ENCODE measurements around the gene USP20.
A peak's percentile ranks its signal among the peaks of the same experiment; 100 is the strongest.
"Not testable (repeated sequence)": the region's sequence is repeated elsewhere in the genome, so short reads cannot be mapped to it uniquely, and the experiment has no call there.

Gene USP20

DNA sequence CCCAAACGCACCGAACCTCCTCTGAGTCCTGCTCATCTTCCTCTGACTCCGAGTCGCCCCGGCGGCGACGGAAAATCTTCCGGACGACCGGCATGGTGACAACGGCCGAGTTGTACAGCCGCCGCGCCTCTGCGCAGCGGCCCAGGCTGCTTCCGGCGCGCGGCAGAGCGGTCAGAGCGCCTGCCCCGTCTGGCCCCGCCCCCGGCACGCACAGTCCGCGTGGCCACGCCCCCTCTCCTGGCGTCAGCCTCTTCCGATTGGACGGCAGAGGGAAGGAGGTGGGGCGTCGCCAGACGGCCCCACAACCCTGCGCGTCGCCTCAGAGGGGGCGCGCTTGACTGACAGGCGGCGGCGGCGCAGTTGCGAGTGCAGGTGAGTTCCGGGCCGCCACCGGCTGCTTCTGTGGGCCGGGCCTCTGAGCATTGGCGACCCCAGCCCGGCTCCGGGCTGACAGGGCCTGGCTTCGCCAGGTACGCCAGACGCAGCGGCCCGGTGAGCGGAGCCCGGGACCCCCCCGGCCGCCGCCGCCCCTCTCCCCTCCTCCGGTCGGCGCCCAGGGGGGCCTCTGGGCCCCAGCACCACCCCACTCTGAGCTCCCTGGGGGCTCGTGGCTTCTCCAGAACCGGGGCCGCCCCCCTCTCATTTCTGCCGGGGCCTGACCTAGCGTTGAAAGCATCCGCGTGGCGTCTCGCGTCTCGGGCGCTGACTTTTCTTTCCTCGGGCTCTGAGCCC is at the start of gene USP20, which contains the start of gene C9orf78:
USP20 (plus strand) TSS at position 331 of the 732 bp plus-strand sequence. CDS start 17,098 bp downstream, outside the sequence.
C9orf78 (minus strand) TSS at position 148 of the 732 bp plus-strand sequence; CDS start at position 94, 54 bp downstream.
- peak; percentile 95 for DNase-seq

- no peak for DNase-seq
Observed at GRCh38 chr9:129785866-129786265, 49.4 kb upstream of the USP20 start.

DNA sequence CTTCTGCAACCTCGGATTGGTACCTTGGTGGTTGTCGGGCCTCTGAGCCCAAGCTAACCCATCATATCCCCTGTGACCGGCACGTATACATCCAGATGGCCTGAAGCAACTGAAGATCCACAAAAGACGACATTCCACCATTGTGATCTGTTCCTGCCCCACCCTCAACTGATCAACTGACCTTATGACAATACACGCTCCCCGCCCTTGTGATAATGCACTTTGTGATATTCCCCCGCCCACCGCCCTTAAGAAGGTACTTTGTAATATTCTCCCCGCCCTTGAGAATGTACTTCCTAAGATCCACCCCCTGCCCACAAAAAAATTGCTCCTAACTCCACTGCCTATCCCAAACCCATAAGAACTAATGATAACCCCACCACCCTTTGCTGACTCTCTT is 48.8 kb upstream of the USP20 start:
- no peak for DNase-seq

DNA sequence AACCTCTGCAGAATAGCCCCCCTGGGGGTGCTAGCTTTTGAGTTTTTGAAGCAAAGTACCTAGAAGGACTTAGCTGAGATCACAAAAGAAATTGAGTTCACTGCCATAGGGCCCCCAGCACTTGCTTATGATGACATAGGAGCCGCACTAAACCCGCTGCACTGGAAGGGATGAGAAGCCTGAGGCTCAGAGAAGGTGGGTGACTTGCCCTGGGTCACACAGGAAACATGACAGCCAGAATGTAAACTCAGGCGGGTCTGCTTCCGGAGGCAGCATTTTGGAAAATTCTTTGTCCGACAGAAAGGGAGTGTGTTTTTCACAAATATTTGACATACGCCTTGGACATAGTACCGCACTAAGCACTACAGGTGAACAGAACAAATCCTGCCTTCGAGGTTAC is 40.7 kb upstream of the USP20 start:
- DNase-seq: no peak

- not testable (repeated sequence) for DNase-seq
Observed at GRCh38 chr9:129796029-129796428, 39.2 kb upstream of the USP20 start.

DNA sequence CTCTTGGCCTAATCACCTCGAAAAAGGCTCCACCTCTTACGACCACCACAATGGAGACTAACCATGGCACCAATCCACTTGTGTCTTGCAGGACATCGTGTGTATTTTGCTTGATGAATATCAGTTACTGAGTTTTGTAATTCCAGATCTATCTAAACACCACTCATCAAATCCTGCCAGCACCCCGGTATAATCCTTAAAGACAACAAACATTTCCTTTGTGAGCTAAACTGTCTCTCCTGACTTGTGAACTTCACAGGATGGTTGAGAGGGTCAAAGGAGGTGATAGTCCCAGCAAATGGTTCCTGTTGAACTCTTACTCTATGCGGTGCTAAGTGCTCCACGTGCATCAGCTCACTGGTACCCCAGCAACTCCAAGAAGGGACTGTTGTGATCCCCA is 36.3 kb upstream of the USP20 start:
- DNase-seq: no peak

- DNase-seq: no peak
Observed at GRCh38 chr9:129801504-129801903, 33.8 kb upstream of the USP20 start.

DNA sequence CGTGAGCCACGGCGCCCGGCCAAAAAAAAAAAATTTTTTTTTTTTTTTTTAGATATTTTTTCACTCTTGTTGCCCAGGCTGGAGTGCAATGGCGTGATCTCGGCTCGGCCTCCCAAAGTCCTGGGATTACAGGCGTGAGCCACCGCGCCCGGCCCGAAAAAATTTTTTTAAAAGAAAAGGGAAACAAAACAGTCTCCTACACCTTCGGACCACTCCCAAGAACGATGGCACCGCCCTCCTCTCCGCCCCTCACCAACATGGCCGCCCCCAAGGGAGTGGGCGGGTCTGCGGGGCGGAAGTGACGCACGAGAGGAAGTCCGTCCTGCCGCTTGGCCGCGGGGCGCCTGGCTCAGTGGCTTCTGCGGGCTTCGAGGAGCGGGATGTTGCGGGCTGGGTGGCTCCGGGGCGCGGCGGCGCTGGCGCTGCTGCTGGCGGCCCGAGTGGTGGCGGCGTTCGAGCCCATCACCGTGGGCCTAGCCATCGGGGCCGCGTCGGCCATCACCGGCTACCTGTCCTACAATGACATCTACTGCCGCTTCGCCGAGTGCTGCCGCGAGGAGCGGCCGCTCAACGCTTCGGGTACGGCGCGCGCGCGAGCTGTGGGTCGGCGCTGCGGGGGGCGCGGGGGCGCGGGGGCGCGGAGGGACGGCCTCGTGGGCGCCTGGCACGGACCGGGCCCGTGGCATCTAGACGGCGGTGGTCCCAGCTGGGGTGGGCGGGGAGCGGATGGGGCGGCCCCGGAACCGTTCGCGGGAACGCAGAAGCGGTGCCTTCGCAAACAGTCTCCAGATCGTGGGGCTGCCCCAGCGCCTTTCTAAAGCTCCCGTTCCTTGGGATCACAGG is 32.2 kb upstream of the USP20 start, which contains the start of gene TOR1B:
TOR1B (plus strand) TSS at position 352 of the 843 bp plus-strand sequence; CDS start at position 381, 29 bp downstream.
- DNase-seq: peak; percentile 77

DNA sequence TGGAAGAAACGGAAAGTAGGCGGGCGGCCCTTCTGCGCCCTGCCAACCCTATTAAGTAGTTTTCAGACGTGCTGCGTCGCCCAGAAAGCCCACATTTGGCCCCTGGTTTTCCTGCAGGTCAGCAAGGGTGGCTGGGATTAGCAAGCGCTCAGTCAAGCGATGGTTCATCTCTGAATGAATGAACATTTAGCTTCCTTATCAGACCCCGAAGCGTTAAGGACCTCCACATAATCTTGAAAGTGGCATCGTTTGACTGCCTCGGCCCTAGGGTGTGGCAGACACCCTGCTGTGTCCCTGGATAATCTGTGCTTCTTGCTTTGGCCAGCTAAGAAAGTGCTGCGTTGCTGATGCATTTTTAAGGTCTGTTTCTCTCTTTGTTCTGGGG is 31.6 kb upstream of the USP20 start:
- DNase-seq: no peak

DNA sequence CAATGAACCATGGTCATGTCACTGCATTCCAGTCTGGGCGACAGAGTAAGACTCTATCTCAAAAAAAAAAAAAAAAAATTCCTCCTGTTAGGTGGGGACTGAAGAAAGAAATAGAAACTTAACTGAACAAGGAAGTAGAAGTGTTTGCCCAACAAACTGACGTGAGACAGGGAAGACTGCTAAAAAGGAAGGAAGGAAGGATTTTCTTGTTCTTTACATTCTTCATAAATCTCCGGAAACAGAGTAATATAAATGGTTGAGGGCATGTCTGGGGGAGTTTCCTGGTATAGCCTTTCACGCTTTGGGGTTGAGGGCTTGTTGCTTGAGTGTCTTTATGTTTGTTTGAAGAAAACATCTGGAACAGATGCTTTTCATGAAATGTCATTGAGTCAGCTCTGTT is 29.2 kb upstream of the USP20 start:
- no peak for DNase-seq

DNA sequence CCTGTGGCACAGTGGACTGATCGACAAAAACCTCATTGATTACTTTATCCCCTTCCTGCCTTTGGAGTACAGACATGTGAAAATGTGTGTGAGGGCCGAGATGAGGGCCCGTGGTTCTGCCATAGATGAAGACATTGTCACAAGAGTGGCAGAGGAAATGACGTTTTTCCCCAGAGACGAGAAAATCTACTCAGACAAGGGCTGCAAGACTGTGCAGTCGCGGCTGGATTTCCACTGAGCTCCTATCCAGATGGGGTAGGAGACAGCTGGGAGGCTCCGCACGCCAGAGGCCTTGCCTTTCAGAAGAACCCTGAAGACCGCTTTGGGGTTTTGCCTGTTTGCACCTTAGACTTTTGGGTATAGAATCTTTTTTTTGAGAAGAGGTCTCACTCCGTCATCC is 25.9 kb upstream of the USP20 start:
- DNase-seq: no peak

DNA sequence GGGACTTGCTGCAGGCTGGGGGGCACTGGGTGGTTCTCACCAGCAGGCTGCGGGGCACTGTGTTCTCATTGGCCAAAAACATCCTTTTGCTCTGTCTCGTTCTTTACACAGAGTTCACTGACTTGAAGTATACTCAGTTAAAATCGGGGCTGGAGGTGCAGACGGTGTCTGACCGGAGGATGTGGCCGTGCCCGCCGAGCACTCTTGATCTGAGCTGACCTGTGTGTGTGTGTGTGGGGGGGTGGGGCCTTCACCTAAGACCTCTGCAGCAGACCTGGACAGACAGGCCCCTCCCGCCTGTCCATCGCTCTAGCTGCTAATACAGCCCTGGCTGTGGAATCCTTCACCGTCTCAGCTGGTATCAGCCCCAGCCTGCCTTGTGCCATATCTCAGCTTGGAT is 25.1 kb upstream of the USP20 start:
- DNase-seq: no peak

DNA sequence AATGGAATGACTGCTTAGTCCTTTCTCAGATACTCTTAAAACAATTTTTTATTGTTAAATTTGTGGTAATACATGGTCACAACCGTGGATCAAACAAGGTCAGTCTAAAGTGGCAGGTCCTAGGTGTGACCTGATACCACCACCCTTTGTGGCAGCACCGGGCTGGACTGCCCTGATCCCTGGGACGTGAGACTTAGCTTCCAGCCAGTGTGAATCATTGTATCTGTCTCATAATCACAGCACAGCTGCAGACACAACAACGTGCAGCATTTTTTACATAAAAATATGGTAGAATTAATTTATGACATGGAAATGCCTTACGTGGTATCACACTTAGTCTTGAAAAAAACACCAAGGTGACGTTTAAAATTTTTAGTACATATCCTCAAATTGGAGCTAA is 24.5 kb upstream of the USP20 start:
- no peak for DNase-seq

GRCh38 chr9:129811967-129812363 is 23.3 kb upstream of the USP20 start:
- no peak for DNase-seq

DNA sequence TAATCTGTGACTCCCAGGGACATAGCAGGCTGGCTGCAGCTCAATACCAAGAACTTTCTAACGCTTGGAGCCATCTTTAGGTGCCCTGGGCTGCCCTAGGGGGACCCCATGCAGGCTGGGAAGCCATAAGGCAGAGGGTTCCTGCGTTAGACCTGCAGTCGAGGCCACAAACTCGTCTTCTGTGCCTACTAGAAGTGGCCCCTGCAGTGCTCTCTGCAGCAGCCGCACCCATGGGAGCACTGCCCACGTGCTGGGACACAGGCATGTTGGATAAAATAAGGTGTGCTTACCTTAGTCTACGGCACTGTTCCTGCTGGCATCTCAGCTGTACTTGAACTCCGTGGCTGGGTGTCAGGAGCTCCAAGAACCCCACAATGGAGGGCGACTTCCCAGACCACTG is 22.9 kb upstream of the USP20 start:
- DNase-seq: no peak

GRCh38 chr9:129813661-129814060 is 21.6 kb upstream of the USP20 start:
- DNase-seq: no peak

- DNase-seq: no peak
Observed at GRCh38 chr9:129814432-129815223, 20.6 kb upstream of the USP20 start.

DNA sequence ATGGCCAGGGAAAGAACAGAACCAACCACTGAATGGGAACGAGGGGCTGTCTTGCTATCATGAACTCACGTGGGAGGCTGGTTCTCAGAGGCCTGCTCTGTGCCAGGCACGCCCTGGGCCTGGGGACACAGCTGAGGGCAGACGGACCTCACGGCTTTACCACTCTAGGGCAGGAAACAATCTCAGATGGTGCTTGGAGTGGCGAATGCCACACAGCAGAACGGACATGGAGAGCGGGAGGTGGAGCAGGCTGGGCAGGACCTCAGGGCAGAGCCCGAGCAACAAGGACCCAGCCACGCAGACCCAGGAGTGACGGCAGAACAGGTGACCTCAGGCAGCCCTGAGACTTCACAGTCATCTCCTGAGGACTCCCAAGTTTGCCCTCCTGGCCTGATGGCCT is 20.0 kb upstream of the USP20 start:
- DNase-seq: no peak

GRCh38 chr9:129816501-129817435 is 18.5 kb upstream of the USP20 start:
- DNase-seq: no peak

DNA sequence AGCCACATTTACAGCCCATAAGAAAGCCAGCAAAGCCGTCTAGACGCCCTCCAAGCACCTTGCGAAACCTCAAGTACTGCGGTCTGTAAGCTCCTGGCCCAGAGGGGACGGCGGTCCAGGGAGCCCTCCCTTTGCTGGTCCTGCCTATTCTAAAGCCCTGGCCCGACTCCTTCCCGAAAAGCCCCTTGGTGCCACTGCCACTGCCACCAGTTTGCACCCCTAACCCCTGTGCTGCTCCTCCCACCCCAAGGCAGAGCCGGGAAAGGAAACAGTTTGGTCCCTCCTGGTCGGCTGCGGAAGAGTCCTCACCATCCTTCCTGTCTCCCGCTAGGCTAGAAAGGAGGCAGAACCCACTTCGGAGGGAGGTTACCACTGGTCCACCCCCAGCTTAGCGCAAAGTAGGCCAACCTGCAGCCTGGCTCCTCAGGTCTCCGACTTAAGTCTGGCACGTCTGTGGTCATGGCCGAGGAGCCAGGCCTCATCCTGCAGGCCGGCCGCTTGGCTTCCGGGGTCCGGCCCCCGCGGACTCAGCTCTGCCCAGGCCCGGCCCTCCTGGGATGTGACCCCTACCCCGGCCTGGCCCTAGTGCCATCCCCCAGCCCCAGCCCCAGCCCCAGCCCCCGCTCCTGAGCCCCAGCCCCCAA is 12.2 kb upstream of the USP20 start:
- DNase-seq: no peak

DNA sequence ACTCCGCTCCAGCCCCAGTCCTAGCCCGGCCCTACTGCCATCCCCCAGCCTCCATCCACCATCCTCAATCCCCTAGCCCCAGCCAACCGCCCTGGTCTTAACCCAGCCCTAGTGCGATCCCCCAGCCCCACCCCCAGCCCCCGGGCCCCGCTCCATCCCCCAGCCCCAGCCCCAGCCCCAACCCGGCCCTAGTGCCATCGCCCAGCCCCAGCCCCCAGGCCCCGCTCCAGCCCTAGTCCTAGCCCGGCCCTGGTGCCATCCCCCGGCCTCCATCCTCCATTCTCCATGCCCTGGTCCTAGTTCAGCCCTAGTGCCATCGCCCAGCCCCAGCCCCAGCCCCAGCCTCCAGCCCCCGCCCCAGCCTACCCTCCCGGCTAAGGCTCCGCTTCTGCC is 11.7 kb upstream of the USP20 start:
- no peak for DNase-seq
